SU-DHL-6 (cell line): ENCODE results near the gene LAMC3.

Source experiments
- H2AFZ ChIP-seq: fragments of 200-600 bp; sonication (generic); 2 replicates; pipeline ENCODE4 v1.6.1; 2014; ENCODE audit warnings: low read depth, mild to moderate bottlenecking, moderate library complexity, mixed read lengths, antibody characterized with exemption, low read length; ENCODE audit not compliant: severe bottlenecking
- H3F3A ChIP-seq: fragments of 200-600 bp; shearing (Covaris generic); 2 replicates; pipeline ENCODE4 v1.6.0; 2016; ENCODE audit warnings: antibody characterized with exemption, mild to moderate bottlenecking; ENCODE audit not compliant: insufficient read depth
- H3K27ac ChIP-seq: fragments of 200-600 bp; sonication (generic); 2 replicates; pipeline ENCODE4 v1.5.1; 2016; ENCODE audit warnings: low read depth, mild to moderate bottlenecking, low read length, moderate library complexity, mixed read lengths
- H3K27me3 ChIP-seq: fragments of 200-600 bp; sonication (generic), shearing (Covaris generic); 2 replicates; pipeline ENCODE4 v1.6.0; 2014; ENCODE audit warnings: mild to moderate bottlenecking, low read length
- H3K36me3 ChIP-seq: fragments of 200-600 bp; sonication (generic); 2 replicates; pipeline ENCODE4 v1.6.1; 2014; ENCODE audit warnings: mild to moderate bottlenecking, low read length, mixed read lengths
- H3K4me2 ChIP-seq: fragments of 300-600, 200-600 bp; shearing (Covaris generic), sonication (generic); 2 replicates; pipeline ENCODE4 v1.6.0; 2014; ENCODE audit warnings: low read length, low read depth, mild to moderate bottlenecking; ENCODE audit not compliant: poor library complexity, severe bottlenecking
- H3K4me3 ChIP-seq: fragments of 200-600 bp; sonication (generic); 2 replicates; pipeline ENCODE4 v1.5.1; 2014; ENCODE audit warnings: antibody characterized with exemption, low read length, mild to moderate bottlenecking, mixed read lengths; ENCODE audit not compliant: insufficient read depth, poor library complexity, severe bottlenecking
- H3K79me2 ChIP-seq: fragments of 200-600 bp; sonication (generic); 2 replicates; pipeline ENCODE4 v1.6.1; 2014; ENCODE audit warnings: mild to moderate bottlenecking, low read length, moderate library complexity; ENCODE audit not compliant: insufficient read depth
- H3K9ac ChIP-seq: fragments of 200-600 bp; sonication (generic); 2 replicates; pipeline ENCODE4 v1.7.0; 2014; ENCODE audit warnings: mild to moderate bottlenecking, low read length
- H3K9me2 ChIP-seq: fragments of 200-600 bp; sonication (generic); replicated peaks from 2 replicates; pipeline ENCODE4 v1.6.1; 2014; ENCODE audit warnings: low read length; ENCODE audit not compliant: insufficient read depth
- H3K9me3 ChIP-seq: fragments of 200-600 bp; sonication (generic); 2 replicates; pipeline ENCODE4 v1.6.1; 2014; ENCODE audit warnings: low read length, mixed read lengths; ENCODE audit not compliant: insufficient read depth
- H4K20me1 ChIP-seq: fragments of 200-600 bp; sonication (generic); 2 replicates; pipeline ENCODE4 v1.6.1; 2014; ENCODE audit warnings: low read depth, mild to moderate bottlenecking, antibody characterized with exemption, low read length, moderate library complexity, mixed read lengths
- CTCF ChIP-seq: fragments of 200-600 bp; sonication (generic); IDR thresholded peaks from one replicate; pipeline ENCODE4 v1.5.1; 2017; ENCODE audit warnings: antibody characterized with exemption, mild to moderate bottlenecking, low read length, moderate library complexity; ENCODE audit not compliant: insufficient read depth, poor library complexity, severe bottlenecking
- EZH2phosphoT487 ChIP-seq: fragments of 200-600 bp; sonication (generic), shearing (Covaris generic); conservative IDR thresholded peaks from 2 replicates; pipeline ENCODE4 v1.6.1; 2018; ENCODE audit warnings: mild to moderate bottlenecking, antibody characterized with exemption, low read length, moderate library complexity, mixed read lengths

LAMC3 gene

GRCh38 chr9:131031642-131032005, 22.6 kb downstream of the LAMC3 start:
- Histone ChIP-seq H3F3A (no peaks in the 10 kb centered on the region), H3K4me3 (no peak overlapping the region), H3K9me3 (no peaks in the 10 kb centered on the region), H3K27ac (no peak overlapping the region), H3K4me2 (no peak overlapping the region), H3K36me3 (no peaks in the 10 kb centered on the region), H4K20me1 (no peaks in the 10 kb centered on the region), H2AFZ (no peak overlapping the region), H3K9me2 (no peaks in the 10 kb centered on the region), H3K27me3 (no peaks in the 10 kb centered on the region), H3K9ac (no peak overlapping the region), H3K79me2 (no peaks in the 10 kb centered on the region)
- TF ChIP-seq CTCF: no peak
- no peak for TF ChIP-seq EZH2phosphoT487

DNA sequence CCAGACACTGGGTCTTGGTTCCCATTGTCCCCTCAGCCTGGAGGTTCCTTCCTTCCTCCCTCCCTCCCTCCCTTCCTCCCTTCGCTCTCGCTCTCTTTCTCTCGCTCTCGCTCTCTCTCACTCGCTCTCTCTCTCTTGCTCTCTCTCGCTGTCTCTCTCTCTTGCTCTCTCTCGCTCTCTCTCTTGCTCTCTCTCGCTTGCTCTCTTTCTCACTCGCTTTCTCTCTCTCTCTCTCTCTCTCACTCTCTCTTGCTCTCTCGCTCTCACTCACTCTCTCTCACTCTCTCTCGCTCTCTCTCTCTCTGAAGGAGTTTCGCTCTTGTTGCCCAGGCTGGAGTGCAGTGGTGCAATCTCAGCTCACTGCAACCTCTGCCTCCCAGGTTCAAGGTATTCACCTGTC, 23.4 kb downstream of the LAMC3 start:
- Histone ChIP-seq H3K79me2 (no peaks in the 10 kb centered on the region), H3K4me3 (no peak overlapping the region), H3K27ac (no peak overlapping the region), H3F3A (no peaks in the 10 kb centered on the region), H3K9me3 (no peaks in the 10 kb centered on the region), H2AFZ (no peak overlapping the region), H3K9ac (no peak overlapping the region), H3K4me2 (no peak overlapping the region), H3K36me3 (no peaks in the 10 kb centered on the region), H3K9me2 (no peaks in the 10 kb centered on the region), H4K20me1 (no peaks in the 10 kb centered on the region), H3K27me3 (no peaks in the 10 kb centered on the region)
- TF ChIP-seq CTCF (no peak), EZH2phosphoT487 (no peak)

GRCh38 chr9:131033269-131034224, 24.6 kb downstream of the LAMC3 start:
- Histone ChIP-seq H3K4me3 (no peak overlapping the region), H3K27ac (no peak overlapping the region), H3K36me3 (no peaks in the 10 kb centered on the region), H4K20me1 (no peaks in the 10 kb centered on the region), H3K27me3 (no peaks in the 10 kb centered on the region), H3K79me2 (no peaks in the 10 kb centered on the region), H3K9ac (no peak overlapping the region), H3K9me2 (no peaks in the 10 kb centered on the region), H3F3A (no peaks in the 10 kb centered on the region), H2AFZ (no peak overlapping the region), H3K4me2 (no peak overlapping the region), H3K9me3 (no peaks in the 10 kb centered on the region)
- no peak for TF ChIP-seq CTCF
- TF ChIP-seq EZH2phosphoT487: no peak
